Breast epithelium (tissue), 4 donors: ENCODE results near the gene NCOA5. TPM values are rescaled to one million over a fixed set of nuclear protein-coding genes. Genes with fewer than 3 reads are reported as not detected.

ENCODE experiments used
- DNase-seq, 2 donors: peaks; one replicate each; pipeline ENCODE4 v3.0.0-alpha.2; 2019; ENCODE audit warnings: low spot score in 2 of 2
- H3K27ac ChIP-seq, 2 donors: fragments of 200-600 bp; sonication (generic) in 1 of 2; one replicate each; pipeline ENCODE4 v1.5.1; 2016 to 2019; ENCODE audit warnings: mild to moderate bottlenecking in 1 of 2
- H3K27me3 ChIP-seq, 2 donors: fragments of 200-600 bp; sonication (generic) in 1 of 2; one replicate each; pipeline versions ENCODE4 v1.5.1 to v1.6.0; 2017 to 2019; ENCODE audit warnings: control low read depth in 1 of 2, mild to moderate bottlenecking in 1 of 2
- H3K36me3 ChIP-seq: fragments of 200-600 bp; one replicate; pipeline ENCODE4 v1.5.1; 2019
- H3K4me1 ChIP-seq, 2 donors: fragments of 200-600 bp; sonication (generic); one replicate each; pipeline ENCODE4 v1.5.1; 2016 to 2019; ENCODE audit warnings: control low read depth in 1 of 2
- H3K4me3 ChIP-seq, 3 donors: fragments of 200-600 bp; sonication (generic); 1 replicate in 2 of 3; 2 replicates in 1 of 3; pipeline ENCODE4 v1.5.1; 2016 to 2019; ENCODE audit warnings: mild to moderate bottlenecking in 3 of 3, moderate library complexity in 2 of 3
- H3K9me3 ChIP-seq, 2 donors: fragments of 200-600 bp; sonication (generic) in 1 of 2; one replicate each; pipeline ENCODE4 v1.5.1; 2016 to 2019; ENCODE audit warnings: control low read depth in 1 of 2
- POLR2A ChIP-seq: fragments of 450-650 bp; IDR thresholded peaks from one replicate; pipeline ENCODE4 v1.6.1; 2016; ENCODE audit warnings: antibody characterized with exemption, mild to moderate bottlenecking, moderate library complexity
- POLR2AphosphoS5 ChIP-seq, 3 donors: sonication (generic); formaldehyde crosslinking; IDR thresholded peaks; one replicate each; pipeline ENCODE4 v1.6.1; 2017; ENCODE audit warnings: antibody characterized with exemption in 3 of 3
- intact Hi-C: fragments of 100-400 bp; cut with DNase I; formaldehyde crosslinking; loops from one replicate; pipeline ENCODE4 v1.15.1; 2023; ENCODE audit warnings: low total_unique reads
- total RNA-seq, 3 donors: library from RNA; depleted of rRNA; stranded (reverse); fragments of >200 nt; gene quantifications; one replicate each; pipeline ENCODE4 v1.1.0, GENCODE V29; 2016
- TF ChIP-seq, protein P1 (sequence below), 3 donors: fragments of 450-650 bp; IDR thresholded peaks; one replicate each; pipeline ENCODE4 v1.5.1; 2016 to 2017; ENCODE audit warnings: antibody characterized with exemption in 3 of 3, mild to moderate bottlenecking in 3 of 3, moderate library complexity in 3 of 3

NCOA5 gene
- total RNA-seq, 3 donors from 2014 or later: 30.1 to 59.7 (median 36.1) TPM

DNA sequence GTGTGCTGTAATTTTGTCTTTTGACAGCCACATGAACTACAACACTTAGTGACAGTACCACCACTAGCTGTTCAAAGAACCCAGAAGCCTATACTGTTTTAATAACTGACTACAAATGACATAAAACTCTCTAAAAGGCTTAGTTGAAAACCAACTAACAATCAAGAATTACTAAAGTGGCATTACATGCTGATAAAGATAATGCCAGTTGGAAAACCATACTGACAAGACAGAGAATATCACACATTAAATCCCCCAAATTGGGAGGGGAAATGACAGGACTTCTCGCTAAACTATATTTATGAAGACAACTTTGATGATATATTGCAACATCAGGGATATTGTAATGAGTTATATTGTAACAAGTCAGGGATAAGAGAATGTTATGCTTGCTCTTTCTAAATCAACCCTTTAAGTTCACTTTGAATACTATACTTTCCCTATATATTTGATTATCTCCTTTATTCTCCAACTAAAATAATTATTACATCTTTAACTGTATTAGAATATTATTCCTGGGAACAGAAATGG, 6.2 kb downstream of the NCOA5 start:
- no peaks in the 10 kb centered on the region for H3K27me3 ChIP-seq
- intact Hi-C loops: no loop called here
- H3K36me3 ChIP-seq: no peaks in the 10 kb centered on the region
- peaks cover 0 to 29% of the 10 kb centered on the region in 2 donors for H3K4me1 ChIP-seq
- H3K27ac ChIP-seq: no peak overlapping the region
- TF ChIP-seq, protein P1, sequence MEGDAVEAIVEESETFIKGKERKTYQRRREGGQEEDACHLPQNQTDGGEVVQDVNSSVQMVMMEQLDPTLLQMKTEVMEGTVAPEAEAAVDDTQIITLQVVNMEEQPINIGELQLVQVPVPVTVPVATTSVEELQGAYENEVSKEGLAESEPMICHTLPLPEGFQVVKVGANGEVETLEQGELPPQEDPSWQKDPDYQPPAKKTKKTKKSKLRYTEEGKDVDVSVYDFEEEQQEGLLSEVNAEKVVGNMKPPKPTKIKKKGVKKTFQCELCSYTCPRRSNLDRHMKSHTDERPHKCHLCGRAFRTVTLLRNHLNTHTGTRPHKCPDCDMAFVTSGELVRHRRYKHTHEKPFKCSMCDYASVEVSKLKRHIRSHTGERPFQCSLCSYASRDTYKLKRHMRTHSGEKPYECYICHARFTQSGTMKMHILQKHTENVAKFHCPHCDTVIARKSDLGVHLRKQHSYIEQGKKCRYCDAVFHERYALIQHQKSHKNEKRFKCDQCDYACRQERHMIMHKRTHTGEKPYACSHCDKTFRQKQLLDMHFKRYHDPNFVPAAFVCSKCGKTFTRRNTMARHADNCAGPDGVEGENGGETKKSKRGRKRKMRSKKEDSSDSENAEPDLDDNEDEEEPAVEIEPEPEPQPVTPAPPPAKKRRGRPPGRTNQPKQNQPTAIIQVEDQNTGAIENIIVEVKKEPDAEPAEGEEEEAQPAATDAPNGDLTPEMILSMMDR (IDR thresholded peaks at IDR 0.05): no peak
- no peaks in the 10 kb centered on the region for H3K9me3 ChIP-seq
- no peak overlapping the region for H3K4me3 ChIP-seq
- no peak for DNase-seq

DNA sequence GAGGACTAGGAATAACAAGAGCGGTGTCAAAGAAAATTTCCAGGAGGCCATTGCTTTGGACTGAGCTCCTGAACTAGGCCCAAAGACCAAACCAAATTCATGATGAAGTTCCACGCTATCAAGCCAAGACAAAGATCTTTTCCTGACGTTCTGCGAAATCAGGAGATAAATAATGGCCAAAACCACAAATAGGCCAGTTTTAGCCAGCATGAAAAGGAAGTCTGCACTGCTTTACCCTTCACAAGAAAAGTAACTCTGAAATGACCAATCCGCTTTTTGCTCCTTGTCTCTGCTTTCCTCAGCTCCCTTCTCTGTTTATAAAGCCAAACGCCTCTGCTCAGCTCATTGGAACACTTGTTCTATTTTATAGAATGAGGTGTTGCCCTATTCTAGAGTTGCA, 6.7 kb downstream of the NCOA5 start:
- no peak for TF ChIP-seq POLR2AphosphoS5 (IDR thresholded peaks at IDR 0.05)
- TF ChIP-seq, protein P1 (IDR thresholded peaks at IDR 0.05): no peak
- no peak for TF ChIP-seq POLR2A
- Histone ChIP-seq H3K9me3 (no peaks in the 10 kb centered on the region), H3K4me1 (peaks cover 0 to 29% of the 10 kb centered on the region in 2 donors), H3K4me3 (no peak overlapping the region), H3K27me3 (no peaks in the 10 kb centered on the region), H3K36me3 (no peaks in the 10 kb centered on the region), H3K27ac (no peak overlapping the region)
- no peak for DNase-seq
- intact Hi-C loops: no loop called here

DNA sequence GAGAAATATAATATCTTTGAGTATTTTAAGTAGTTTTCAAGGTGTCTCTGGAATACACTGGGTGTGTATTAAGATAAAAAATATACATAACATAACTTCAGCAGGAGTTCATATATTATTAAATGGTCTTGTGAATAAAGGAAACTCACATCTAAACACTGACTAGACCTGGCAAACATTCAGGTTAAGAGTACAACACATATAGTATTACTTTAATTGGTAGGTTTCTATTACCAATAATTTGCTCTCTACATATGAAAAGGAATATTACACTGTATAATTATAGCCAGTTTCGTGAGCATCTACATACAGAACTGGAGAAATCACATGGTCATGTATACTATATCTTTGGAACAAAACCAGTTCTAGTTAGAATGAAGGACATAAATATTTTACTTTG, 8.7 kb downstream of the NCOA5 start:
- intact Hi-C loops: no loop called here
- Histone ChIP-seq H3K27me3 (no peaks in the 10 kb centered on the region), H3K27ac (no peak overlapping the region), H3K4me3 (no peak overlapping the region), H3K4me1 (peaks cover 0 to 29% of the 10 kb centered on the region in 2 donors), H3K9me3 (no peaks in the 10 kb centered on the region), H3K36me3 (no peaks in the 10 kb centered on the region)
- no peak for DNase-seq
- no peak for TF ChIP-seq POLR2A
- TF ChIP-seq POLR2AphosphoS5 (IDR thresholded peaks at IDR 0.05): no peak
- TF ChIP-seq, protein P1 (IDR thresholded peaks at IDR 0.05): no peak

DNA sequence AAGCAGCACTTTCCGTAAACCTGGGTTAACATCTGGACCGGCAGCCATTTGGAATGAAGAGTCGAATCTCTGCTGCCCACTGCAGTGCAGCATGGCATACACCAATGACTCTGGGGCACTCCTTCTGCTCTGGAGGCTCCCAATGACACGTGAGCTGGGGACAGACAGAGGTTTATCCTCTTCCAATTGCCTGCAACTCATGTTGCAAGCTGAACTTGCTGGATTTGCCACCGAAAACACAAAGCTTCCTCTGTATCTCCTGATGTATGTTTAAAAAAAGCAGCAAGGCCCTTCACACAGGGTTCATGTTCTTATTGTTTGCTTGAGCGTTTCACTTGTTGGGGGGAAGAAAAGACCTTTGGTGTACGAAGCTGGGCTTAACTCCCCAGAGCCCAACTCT, 10.8 kb downstream of the NCOA5 start:
- Histone ChIP-seq H3K27me3 (no peaks in the 10 kb centered on the region), H3K36me3 (no peaks in the 10 kb centered on the region), H3K4me1 (peaks cover 0 to 16% of the 10 kb centered on the region in 2 donors), H3K4me3 (no peak overlapping the region), H3K27ac (no peak overlapping the region), H3K9me3 (no peaks in the 10 kb centered on the region)
- TF ChIP-seq POLR2A (no peak), POLR2AphosphoS5 (IDR thresholded peaks at IDR 0.05) (no peak)
- TF ChIP-seq, protein P1 (IDR thresholded peaks at IDR 0.05): no peak
- DNase-seq: no peak
- intact Hi-C loops: no loop called here

DNA sequence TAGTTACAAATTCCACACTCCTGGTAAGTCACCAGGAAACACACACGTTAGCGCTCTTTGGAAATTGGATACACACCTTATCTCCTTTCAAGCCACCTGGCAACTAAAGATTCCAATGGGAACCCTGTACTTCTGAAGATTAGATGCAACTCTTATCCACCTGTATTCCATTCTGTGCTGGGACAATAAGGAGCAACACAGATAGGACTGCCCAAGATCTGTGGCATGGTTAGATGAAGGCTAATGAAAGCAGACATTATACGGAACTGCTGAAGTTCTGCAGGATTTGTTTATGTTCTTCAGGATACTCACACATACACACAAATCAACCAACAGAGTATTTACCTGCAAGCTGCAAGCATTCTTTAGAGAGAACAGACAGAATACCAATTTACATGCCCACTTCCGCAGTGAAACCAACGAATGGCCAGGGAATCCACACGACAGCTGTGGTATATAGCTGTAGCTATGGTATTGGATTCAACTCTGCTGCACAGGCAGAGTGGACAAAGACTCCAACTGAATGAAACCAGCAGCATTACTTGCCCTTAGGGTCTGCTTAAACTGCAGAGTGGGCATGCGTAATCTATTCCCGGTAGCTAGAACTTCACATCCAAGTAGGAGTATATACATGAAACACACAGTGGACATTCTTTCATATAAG, 12.0 kb downstream of the NCOA5 start:
- DNase-seq: no peak
- Histone ChIP-seq H3K36me3 (no peaks in the 10 kb centered on the region), H3K4me3 (no peak overlapping the region), H3K9me3 (no peaks in the 10 kb centered on the region), H3K4me1 (peaks cover 0 to 9% of the 10 kb centered on the region in 2 donors), H3K27ac (no peak overlapping the region), H3K27me3 (no peaks in the 10 kb centered on the region)
- intact Hi-C loops: no loop called here
- TF ChIP-seq, protein P1 (IDR thresholded peaks at IDR 0.05): no peak
- no peak for TF ChIP-seq POLR2A
- TF ChIP-seq POLR2AphosphoS5 (IDR thresholded peaks at IDR 0.05): no peak
